ENCODE results near the gene ANAPC2.
"Not testable (repeated sequence)": the region's sequence is repeated elsewhere in the genome, so short reads cannot be mapped to it uniquely, and the experiment has no call there.

ANAPC2 gene

DNA sequence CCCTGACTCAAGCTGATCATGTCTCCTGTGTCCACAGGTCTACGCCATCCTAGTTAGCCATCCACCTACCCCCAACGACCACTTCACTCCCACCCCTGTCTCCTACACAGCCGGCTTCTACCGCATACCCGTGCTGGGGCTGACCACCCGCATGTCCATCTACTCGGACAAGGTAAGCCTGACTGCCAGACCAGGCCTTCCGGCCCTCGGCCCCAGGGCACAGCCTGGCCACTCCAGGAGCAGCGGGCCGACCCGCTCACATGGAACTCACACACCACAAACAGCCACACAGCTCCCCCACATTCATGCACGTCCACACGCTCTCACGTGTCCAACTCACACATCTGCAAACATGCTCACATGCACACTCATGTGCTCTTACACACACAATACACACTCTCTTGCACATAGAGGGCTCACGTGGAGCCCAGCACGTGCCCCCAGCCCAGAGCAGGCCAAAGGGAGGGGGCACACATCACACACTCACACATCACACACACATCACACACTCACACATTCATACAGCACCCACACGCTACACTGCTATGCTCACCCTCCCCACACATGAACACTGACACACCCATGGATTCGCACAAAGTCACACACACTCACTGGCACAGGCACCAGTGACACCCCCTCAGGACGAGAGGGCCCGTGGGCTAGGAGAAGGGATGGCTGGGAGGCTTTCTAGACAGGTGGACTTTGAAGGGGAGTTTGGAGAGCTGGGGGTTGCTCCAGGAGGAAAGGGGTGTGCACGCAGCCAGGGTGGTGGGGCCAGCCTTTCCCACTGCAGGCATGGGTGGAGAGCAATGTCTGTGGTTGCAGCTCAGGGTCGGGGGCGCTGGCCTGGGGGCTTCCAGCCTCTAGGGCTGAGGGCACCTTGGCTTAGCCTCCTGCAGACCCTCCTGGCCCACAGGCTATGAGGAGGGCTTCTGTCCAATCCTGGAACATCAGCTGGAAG, 46.1 kb downstream of the ANAPC2 start:
- no peak for DNase-seq

DNA sequence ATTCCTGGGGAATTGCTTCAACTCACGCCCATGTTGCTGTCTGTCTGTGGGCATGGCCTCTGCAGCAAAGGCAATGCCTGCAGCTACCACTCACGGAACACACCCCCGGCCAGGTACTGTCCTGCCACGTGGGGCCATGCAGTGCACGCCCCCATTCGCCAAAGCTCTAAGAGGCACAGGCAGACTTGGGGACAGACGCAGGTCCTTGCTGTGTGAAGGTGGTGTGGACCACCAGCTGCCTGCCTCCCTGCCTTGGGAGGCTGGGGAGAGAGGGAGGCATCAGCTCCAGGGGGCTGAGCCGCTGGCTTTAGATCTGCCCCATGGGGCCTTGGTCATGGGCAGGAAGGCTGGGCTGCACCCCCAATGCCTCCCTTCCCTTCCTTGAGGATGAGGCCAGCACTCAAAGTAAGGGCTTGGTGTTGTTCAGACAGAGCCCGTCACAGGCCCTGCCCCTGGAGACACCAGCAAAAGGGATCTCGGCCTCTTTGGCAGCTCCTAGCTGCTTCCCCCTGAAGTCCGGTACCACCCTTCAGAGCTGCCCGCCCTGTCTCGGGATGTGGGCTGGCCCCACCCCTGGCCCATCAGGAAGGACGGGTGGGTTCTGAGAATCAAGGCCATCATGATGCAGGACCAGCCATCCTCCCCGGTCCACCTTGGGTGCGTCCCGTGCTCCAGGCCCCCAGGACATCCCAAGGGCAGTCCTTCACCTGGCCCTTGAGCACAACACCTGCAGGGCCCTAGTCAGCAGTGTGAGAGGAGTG, 47.1 kb downstream of the ANAPC2 start:
- no peak for DNase-seq

DNA sequence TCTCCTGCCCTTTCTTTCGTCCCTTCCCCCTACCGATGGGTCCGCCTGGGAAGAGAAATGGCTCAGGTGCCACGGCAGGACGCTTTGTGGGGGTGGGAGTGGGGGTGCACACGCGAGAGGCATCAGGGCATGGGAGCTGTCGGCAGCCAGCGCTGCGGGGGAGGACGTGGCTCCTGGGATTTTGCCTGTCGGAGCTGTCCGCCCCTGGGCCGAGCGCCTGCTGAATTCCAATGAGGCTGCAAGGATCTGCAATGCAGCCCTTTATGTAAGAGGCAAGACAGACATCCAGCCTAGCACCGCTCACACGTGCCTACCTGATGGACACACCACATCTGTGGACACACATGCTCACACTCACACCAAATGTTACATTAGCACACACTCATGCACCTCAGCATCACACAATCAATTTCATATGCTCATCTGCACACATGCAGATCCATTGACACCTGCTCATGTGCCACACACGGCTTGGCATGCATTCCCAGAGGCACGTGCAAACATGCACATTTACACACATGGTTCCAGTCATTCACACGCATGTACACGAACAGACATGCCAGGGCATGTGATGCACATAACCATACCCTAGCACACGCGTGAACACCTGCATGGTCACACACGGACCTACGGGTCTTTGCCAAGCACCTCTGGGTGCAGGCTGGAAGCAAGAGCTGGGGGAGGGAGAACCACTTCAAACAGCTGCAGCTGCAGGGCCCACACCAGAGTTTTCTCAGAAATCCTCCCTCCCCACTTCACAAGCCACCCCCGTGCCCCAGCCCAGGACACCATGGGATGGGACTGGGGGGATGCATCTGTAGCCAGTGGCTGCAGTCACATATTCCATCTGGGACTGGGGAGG, 48.0 kb downstream of the ANAPC2 start:
- no peak for DNase-seq

DNA sequence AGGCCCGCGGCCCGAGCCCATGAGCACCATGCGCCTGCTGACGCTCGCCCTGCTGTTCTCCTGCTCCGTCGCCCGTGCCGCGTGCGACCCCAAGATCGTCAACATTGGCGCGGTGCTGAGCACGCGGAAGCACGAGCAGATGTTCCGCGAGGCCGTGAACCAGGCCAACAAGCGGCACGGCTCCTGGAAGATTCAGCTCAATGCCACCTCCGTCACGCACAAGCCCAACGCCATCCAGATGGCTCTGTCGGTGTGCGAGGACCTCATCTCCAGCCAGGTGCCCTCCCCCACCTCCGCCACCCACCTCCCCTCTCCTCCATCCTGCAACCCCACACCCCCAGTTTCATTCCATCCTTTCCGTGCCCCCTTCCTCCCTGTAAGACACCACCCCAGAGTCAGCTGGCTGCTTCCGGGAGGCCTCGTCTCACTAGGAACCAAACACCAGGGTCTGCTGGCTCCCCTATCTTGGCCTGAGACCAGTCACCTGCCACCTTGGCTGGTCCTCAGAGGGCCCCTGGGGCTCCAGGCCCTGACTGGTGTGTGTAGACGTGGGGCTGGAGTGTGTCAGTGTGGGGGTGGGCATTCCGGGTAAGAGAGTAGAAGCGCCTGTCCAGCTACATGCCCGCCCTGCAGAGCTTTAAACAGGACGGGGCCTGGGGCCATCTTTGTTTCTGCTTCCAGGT, 48.8 kb downstream of the ANAPC2 start:
- no peak for DNase-seq

DNA sequence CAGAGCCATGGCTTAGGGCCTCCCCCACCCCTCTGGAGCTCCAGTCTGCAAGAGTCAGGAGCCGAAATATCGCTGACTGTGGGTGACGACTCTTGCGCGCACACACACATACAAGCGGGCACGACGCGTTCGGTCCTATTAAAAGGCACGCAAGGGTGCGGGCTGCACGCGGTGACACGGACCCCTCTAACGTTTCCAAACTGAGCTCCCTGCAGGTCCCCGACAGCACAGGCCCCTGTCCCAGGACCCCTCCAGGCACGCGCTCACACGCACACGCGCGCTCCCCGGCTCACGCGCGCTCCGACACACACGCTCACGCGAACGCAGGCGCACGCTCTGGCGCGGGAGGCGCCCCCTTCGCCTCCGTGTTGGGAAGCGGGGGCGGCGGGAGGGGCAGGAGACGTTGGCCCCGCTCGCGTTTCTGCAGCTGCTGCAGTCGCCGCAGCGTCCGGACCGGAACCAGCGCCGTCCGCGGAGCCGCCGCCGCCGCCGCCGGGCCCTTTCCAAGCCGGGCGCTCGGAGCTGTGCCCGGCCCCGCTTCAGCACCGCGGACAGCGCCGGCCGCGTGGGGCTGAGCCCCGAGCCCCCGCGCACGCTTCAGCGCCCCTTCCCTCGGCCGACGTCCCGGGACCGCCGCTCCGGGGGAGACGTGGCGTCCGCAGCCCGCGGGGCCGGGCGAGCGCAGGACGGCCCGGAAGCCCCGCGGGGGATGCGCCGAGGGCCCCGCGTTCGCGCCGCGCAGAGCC, 49.5 kb downstream of the ANAPC2 start, which contains the start of gene GRIN1:
Gene GRIN1 (plus strand): TSS at position 433 of the 746 bp plus-strand sequence. CDS start 333 bp downstream, outside the sequence.
- DNase-seq = peak; percentile 53

DNA sequence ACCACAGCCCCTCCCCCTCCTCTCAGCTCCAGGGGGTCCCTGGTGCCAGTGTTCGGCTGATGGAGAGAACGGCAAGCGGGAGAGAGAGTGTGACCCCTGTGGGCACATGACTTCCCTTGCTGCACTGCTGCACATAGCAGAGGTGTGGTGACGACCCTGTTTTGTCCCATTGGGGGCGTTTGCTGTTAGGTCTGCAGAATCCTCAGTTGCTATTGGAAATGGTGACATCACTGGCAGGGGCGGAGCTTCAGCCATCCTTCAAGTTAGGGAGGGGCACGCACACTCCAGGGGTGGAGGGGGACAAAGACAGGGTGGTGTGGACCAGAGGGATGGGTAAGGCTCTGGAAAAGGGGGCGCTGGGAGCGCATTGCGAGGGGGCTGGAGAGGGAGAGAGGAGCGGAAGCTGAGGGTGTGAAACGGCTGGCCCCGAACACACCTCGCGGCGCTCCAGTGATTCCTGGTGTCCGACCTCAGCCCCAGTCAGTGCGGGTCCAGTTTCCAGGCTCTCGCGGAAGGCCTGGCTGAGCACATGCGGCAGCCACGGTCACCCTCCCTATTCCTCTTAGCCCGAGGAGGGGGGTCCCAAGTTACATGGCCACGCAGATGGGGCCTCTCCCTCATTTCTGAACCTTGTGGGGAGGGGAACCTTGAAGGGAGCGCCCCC, 50.2 kb downstream of the ANAPC2 start:
- DNase-seq = no peak

DNA sequence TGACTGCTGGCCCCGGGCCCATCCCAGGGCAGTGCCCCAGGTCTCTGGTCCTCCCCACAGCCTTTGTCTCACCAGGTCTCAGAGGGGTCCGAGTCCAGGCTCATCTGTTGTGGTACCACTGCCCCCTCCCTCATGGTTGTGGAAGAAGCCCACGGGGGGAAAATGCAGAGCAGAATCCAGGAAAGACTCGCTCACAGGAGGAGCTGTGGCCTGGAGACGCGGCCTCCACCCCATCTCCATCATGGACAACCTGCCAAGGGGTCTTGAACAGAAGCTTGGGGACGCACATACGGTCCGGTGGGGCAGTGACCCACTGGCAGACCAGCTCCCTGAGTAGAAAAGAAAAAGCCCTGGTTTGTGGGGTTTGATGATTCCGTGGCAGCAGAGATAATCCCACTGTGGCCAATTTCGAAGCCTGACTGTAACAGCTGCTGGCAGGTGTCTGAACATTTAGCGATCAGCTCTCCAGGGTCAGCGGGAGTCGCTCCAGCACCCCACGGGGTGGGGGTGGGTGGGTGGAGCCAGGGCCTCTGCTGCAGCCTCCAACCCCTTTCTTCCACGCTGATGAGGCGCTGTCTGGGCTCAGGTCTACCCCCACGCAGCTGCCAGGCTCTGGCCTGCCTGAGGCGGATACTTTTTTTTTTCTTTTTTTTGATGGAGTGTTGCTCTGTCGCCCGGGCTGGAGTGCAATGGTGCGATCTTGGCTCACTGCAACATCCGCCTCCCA, 51.3 kb downstream of the ANAPC2 start:
- DNase-seq = no peak

DNA sequence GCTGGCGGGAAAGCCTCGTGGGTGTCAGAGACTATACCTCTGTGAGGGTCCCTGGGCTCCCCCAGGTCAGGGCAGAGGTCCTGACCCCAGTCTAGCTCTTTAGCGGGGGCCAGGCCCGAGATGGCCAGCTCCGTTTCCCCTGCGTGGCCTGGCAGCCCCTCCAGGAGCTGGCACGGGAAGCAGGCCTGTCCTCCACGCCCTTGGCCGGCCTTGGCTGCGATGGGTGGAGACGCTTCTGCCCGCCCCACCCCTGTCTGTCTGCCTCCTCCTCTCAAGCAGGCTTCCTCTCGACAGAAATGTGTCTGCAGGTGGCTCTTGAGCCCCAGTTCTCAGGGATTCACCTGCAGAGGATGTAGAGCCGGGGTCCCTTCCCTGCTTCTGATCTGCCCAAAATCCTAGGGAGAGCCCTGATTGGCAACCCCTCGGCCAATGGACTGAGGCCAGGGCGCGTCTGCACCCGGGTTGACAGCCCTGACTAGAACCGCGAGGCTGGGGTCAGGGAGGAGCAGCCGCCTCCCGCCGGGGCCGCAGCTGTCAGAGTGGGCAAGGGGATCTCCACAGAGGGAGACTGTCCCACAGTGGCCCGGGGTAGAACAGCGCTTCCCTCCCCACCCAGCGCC, 52.0 kb downstream of the ANAPC2 start:
- DNase-seq = no peak

DNA sequence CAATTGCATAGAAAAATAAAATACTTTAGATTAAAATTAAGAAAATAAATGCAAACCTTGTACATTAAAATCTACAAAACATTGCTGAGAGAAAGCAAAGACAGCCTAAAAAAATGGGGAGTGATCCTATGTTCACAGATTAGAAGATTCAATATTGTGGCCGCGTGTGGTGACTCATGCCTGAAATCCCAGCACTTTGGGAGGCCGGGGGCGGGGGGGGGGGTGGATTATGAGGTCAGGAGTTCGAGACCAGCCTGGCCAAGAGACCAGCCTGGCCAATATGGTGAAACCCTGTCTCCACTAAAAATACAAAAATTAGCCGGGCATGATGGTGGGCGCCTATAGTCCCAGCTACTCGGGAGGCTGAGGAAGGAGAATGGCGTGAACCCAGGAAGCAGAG, 53.2 kb downstream of the ANAPC2 start:
- not testable (repeated sequence) for DNase-seq

DNA sequence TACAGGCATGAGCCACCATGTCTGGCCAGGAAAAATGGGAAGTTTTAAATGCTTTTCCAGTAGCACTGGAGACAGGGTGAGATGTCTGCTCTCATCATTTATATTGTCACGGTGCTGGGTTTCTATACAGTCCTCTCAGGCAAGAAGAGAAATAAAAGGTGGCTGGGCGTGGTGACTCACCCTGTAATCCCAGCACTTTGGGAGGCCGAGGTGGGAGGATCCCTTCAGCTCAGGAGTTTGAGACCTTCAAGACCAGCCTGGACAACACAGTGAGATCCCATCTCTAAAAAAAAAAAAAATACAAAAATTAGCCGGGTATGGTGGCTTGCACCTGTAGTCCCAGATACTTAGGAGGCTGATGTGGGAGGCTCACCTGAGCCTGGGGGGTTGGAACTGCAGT, 54.2 kb downstream of the ANAPC2 start:
- no peak for DNase-seq

DNA sequence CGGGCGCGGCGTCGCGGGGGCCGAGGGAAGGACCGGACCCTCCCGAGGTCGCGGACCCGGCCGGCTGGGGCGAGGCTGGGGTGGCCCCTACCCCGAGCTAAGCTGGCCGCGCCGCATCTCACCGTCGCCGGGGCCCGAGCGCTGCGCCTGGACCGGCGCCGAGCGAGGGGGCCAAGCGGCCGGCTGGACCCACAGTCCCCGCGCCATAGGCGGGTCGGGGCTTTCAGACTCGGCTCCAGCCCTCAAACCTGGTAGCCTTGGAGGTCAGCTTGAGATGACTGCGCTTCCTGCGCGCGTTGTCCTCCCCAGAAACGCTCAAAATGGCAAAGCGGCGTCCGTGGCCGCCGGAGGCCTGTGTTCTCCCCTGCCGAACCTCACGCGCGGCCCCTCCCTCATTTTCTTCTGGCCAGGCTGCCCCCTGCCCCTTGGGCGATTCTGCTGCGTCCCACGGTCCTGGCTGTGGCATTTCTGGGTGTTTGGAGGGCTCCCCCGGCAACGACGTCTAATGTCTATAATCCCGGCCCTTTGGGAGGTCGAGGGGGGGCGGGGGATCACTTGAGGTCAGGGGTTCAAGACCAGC, 58.1 kb downstream of the ANAPC2 start:
- DNase-seq = no peak

DNA sequence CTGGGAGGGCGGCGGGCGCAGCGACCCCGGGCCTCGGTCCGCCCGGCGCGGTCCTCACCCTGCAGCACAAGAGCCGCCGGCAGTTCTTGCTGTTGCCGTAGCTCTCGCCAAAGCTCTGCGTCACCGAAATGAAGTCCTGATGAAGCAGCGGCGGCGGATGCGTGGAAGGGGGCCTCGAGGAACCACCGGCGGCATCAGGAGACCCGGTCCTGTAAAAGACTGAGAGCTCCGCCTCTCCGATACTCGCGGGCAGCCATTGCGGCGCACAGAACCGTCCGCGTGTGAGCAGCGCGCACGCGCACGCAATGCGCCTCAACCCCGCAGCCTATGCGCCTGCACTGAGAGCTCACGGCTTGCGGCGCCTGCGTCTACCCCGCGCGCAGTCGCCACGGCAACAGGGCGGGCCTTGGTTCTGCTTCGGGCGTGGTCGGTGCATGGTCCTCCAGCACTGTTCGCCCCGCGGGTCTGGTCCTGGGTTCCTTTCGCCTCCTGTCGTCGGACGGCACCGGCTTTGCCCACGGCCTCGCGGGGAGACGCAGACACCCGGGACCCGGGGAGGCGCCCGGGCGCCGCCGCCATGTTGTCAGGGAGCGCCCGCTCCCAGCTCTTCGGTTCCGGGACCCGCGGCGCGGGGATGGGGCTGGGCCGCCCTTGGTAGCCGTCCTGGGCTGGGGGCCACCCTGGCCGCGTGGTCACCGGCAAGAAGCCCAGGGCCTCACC, 58.7 kb downstream of the ANAPC2 start:
- peak; percentile 89 for DNase-seq

DNA sequence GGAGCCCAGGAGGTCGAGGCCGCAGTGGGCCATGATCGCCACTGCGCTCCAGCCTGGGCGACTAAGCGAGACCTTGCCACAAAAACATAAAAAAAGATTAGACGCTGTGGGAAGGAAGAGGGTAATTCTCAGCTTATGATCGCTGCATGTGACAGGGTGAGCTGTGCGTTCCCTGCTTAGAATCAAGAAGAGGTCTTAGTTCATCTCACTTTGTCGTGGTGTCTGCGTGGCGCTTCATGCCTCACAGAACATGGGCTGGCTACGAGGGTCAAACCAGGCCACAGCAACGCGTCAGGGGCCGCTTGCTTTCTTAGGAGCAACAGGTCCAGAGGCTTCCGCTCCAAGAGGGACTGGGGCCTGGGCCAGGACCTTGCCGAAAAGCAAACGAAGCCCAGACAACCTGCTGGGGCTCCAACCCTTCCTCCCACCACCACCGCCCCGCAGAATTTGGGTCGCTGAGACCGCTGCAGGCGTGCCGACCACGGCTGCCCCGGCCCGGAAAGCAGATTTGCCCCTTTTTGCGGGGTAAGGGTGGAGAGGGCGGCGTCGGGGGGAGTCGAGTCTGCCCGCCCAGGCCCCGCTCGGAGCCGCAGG, 59.4 kb downstream of the ANAPC2 start:
- no peak for DNase-seq

DNA sequence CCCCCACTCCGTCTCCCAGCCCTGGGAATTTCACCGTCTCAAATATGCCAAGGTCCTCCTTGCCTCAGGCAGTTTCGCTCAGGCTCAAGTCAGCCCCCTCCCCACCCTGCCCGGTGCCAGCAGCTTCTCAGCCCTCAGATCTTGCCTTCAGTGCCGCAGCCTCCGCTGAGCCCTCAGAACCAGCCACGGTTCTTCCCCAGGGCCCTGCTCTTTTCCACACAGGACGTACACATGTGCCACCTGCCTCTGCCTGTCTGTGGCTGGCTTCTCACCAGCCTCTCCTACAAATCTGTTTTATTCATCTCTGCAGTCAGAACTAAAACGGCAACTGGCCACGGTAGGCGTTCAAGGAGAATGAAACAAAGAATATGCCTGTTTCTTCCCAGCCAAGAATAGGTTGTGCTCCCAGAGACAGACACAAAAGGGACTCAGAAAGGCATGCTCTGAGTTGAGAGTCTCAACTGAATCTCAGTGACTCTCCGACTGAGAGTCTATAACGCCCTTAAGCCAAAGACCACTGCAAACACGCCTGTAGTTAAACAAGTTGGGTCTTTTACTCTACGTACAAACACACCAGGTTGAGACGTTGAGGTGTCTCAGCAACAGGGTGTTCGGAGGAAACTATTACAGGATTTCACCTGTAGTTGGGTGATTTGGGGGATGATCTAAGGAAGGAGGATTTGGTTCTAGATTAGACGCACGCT, 60.0 kb downstream of the ANAPC2 start:
- DNase-seq = no peak

DNA sequence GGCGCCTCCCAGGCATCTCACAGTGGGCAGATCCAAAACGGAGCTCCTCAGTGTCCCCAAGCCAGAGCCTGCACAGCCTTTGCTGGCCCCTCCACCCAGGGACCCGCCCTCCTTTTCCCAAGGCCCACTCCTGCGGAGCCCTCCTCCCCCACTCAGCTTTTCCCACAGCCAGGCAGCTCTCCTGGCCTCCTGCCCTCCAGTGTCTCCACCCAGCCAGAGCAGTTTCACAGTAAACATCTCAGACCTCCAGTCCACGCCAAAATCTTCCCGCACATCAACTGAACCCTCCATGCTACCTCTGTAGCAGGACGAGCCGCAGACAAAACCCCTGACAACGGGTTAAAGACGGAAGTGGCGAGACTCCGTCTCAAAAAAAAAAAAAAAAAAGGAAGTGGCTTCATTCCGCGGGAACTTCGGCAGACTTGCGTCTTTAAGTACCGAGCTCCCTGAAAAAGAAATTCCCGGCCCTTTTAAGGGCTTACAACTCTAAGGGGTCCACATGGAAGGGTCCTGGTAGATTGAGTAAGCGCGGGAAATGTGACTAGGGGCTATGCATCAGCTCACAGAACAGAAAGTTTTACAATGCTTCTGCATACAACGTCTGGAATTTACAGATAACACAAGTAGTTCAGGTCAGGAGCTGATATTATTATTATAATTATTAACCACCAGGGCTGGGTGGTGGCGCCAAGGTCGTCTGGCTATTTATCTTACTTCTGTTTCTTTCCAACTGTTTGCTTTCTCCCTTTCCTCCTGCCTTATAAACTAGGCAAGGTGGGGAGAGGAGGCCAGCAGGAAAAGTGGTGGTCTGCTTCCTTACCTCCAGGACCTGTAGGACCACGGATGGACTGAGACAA, 60.8 kb downstream of the ANAPC2 start:
- no peak for DNase-seq

DNA sequence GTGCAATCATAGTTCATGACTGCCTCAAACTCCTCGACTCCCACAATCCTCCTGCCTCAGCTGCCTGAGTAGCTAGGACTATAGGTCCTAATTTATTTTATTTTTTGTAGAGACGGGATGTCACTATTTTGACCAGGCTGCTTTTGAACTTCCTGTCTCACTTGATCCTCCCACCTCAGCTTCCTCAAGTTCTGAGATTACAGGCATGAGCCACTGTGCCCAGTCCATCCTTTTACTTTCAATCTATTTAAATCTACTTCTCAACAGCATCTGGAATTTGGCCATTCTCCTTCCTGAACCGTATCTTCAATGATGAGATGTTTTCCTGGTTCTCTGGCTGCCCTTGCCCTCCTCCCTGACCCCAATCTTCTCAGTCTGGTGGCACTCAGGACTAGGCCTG, 61.6 kb downstream of the ANAPC2 start:
- no peak for DNase-seq

Measured in activated T-cell treated with anti-CD3 and anti-CD28 coated beads, Interleukin-2, amount 50 U/mL, for 1 hour (primary cell).